ENCODE measurements around the gene PTPRS. TPM values are rescaled to one million over a fixed set of nuclear protein-coding genes. Genes with fewer than 3 reads are reported as not detected.

Gene PTPRS
- total RNA-seq, 1 experiment from 2014 or later, result 44.9 TPM

- DNase-seq (ENCODE audit: low read depth), result no peak
Observed at GRCh38 chr19:5355076-5355475, 14.5 kb upstream of the PTPRS start.

GRCh38 chr19:5354403-5354802 lies 13.8 kb upstream of the PTPRS start:
- no peak for DNase-seq (ENCODE audit: low read depth)

- DNase-seq (ENCODE audit: low read depth), result peak; percentile 45
Observed at GRCh38 chr19:5352229-5352763, 11.7 kb upstream of the PTPRS start.

- DNase-seq (ENCODE audit: low read depth), result no peak
Observed at GRCh38 chr19:5351731-5352228, 11.2 kb upstream of the PTPRS start.

- DNase-seq (ENCODE audit: low read depth), result no peak
Observed at GRCh38 chr19:5349041-5349440, 8.4 kb upstream of the PTPRS start.

GRCh38 chr19:5345895-5346386 lies 5.3 kb upstream of the PTPRS start:
- DNase-seq (ENCODE audit: low read depth), result peak; percentile 92

GRCh38 chr19:5343848-5344247 lies 3.2 kb upstream of the PTPRS start:
- DNase-seq (ENCODE audit: low read depth), result peak; percentile 86

GRCh38 chr19:5342573-5343201 lies 2.1 kb upstream of the PTPRS start:
- no peak for DNase-seq (ENCODE audit: low read depth)

GRCh38 chr19:5341981-5342380 lies 1.4 kb upstream of the PTPRS start:
- DNase-seq (ENCODE audit: low read depth), result no peak

- DNase-seq (ENCODE audit: low read depth), result no peak
Observed at GRCh38 chr19:5341448-5341820, 822 bp upstream of the PTPRS start.

- peak; percentile 23 for DNase-seq (ENCODE audit: low read depth)
Observed at GRCh38 chr19:5339950-5340636, 519 bp downstream of the PTPRS start.

GRCh38 chr19:5339198-5339949 lies 1.2 kb downstream of the PTPRS start:
- DNase-seq (ENCODE audit: low read depth), result no peak

- DNase-seq (ENCODE audit: low read depth), result no peak
Observed at GRCh38 chr19:5338656-5339197, 1.9 kb downstream of the PTPRS start.

GRCh38 chr19:5337708-5338655 lies 2.6 kb downstream of the PTPRS start:
- DNase-seq (ENCODE audit: low read depth), result no peak

- DNase-seq (ENCODE audit: low read depth), result no peak
Observed at GRCh38 chr19:5337126-5337525, 3.5 kb downstream of the PTPRS start.

GRCh38 chr19:5336195-5336965 lies 4.2 kb downstream of the PTPRS start:
- DNase-seq (ENCODE audit: low read depth), result no peak

- no peak for DNase-seq (ENCODE audit: low read depth)
Observed at GRCh38 chr19:5335593-5335992, 5.0 kb downstream of the PTPRS start.

- DNase-seq (ENCODE audit: low read depth), result no peak
Observed at GRCh38 chr19:5334824-5335500, 5.7 kb downstream of the PTPRS start.

- DNase-seq (ENCODE audit: low read depth), result no peak
Observed at GRCh38 chr19:5334366-5334739, 6.3 kb downstream of the PTPRS start.
